Erythroblast (primary cell): ENCODE data around the gene GSK3A.

Experiments used
- GATA1 ChIP-seq: IDR thresholded peaks from 2 replicates; pipeline ENCODE4 v1.6.1; 2011; ENCODE audit warnings: low read depth, mild to moderate bottlenecking, control low read depth, low read length, moderate library complexity
- POLR2A ChIP-seq: IDR thresholded peaks from 2 replicates; pipeline ENCODE4 v1.6.1; 2011; ENCODE audit warnings: mild to moderate bottlenecking, low read length

DNA sequence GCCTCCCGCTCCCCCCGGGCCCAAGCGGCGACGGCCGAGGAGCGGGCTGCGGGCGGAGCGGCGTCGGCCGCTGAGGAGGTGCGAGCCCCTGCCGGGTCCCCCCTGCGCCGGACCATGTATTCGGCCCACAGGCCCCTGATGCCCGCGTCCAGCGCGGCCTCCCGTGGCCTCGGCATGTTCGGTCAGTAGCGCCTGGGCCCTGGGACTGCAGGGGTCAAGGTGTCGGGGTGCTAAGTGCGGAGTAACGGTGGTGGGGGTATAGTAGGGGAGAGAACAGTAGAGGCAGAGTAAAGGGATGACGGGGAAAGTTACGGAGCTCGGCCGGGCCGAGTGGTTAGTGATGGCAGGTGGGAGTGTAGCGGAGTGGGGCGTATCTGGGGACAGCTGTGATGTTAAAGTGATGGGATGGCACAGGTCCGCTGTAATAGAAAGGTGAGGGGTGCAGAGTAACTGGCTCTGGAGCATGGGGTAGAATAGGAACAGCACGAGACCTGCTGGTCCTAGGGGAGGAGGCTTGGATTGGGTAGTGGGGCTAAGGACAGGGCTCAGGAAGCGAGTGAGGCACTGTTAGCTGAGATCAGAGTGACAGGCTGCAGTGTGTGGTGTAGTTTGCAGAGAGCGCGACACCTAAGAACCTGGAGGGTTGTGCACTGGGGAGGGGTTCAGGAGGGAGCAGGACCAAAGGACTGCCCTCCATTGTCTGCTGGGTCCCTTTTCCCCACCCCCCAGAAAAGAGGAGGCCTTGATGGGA is 42.4 kb upstream of the GSK3A start:
- TF ChIP-seq POLR2A: no peak
- TF ChIP-seq GATA1: no peak
